Calu3 (cell line): ENCODE results near the gene NCKAP5L. TPM values are rescaled to one million over a fixed set of nuclear protein-coding genes. Genes with fewer than 3 reads are reported as not detected.

ENCODE experiments used
- BruUV-seq: library from RNA; stranded (reverse); fragments of 400-500 nt; replicated peaks from 2 replicates; lab custom pipeline; 2021; lab: Mats Ljungman, UMichigan
- CTCF ChIA-PET: fragments of 300-600 bp; sonication (Branson Sonifier 250); formaldehyde crosslinking; loops from one replicate; lab custom pipeline; 2022; ENCODE audit warnings: antibody characterized with exemption; lab: Charles Lee
- DNase-seq: peaks from one replicate; pipeline ENCODE4 v3.0.0; 2022
- H3K27ac Mint-ChIP-seq: one replicate; pipeline ENCODE4 v1.8.0; 2022; ENCODE audit warnings: mixed read lengths; ENCODE audit not compliant: unreplicated experiment
- H3K27me3 Mint-ChIP-seq: one replicate; pipeline ENCODE4 v1.8.0; 2022; ENCODE audit warnings: mixed read lengths; ENCODE audit not compliant: unreplicated experiment
- H3K36me3 Mint-ChIP-seq: one replicate; pipeline ENCODE4 v1.8.0; 2022; ENCODE audit warnings: mild to moderate bottlenecking, moderate library complexity, mixed read lengths; ENCODE audit not compliant: insufficient read depth, unreplicated experiment
- H3K4me1 Mint-ChIP-seq: one replicate; pipeline ENCODE4 v1.8.0; 2022; ENCODE audit warnings: mild to moderate bottlenecking, low read depth, mixed read lengths; ENCODE audit not compliant: unreplicated experiment
- H3K4me3 Mint-ChIP-seq: one replicate; pipeline ENCODE4 v1.8.0; 2022; ENCODE audit warnings: mild to moderate bottlenecking, low read depth, moderate library complexity, mixed read lengths; ENCODE audit not compliant: unreplicated experiment
- H3K9me3 Mint-ChIP-seq: one replicate; pipeline ENCODE4 v1.8.0; 2022; ENCODE audit warnings: low read depth, mixed read lengths; ENCODE audit not compliant: unreplicated experiment
- CTCF ChIP-seq: fragments of 200-600 bp; IDR thresholded peaks from one replicate; pipeline ENCODE4 v1.8.0; 2022; ENCODE audit warnings: antibody characterized with exemption; ENCODE audit not compliant: unreplicated experiment
- intact Hi-C: fragments of 100-400 bp; cut with micrococcal nuclease; formaldehyde crosslinking; loops from one replicate; pipeline ENCODE4 v1.10.0; 2022; ENCODE audit not compliant: unreplicated experiment
- total RNA-seq: library from RNA; stranded (reverse); gene quantifications from 2 replicates; pipeline ENCODE4 v1.2.3, GENCODE V29; 2022

NCKAP5L gene
- total RNA-seq, 1 experiment from 2014 or later, result 10.0 TPM

GRCh38 chr12:49854976-49855375, 26.8 kb upstream of the NCKAP5L start:
- intact Hi-C loops, result no loop called here
- TF ChIP-seq CTCF, result no peak
- Mint-ChIP-seq H3K27ac (peak overlapping the region; percentile 34), H3K4me1 (peaks cover 8% of the 10 kb centered on the region), H3K36me3 (no peaks in the 10 kb centered on the region), H3K9me3 (no peaks in the 10 kb centered on the region), H3K27me3 (peaks cover 13% of the 10 kb centered on the region), H3K4me3 (no peak overlapping the region)
- BruUV-seq, result no TSS peak
- CTCF ChIA-PET, result interaction anchor here (1.1 kb wide), 1 partner anchor 112 kb away, joined by 3 read pairs; no protein-coding TSS in a partner anchor
- peak; percentile 44 for DNase-seq

DNA sequence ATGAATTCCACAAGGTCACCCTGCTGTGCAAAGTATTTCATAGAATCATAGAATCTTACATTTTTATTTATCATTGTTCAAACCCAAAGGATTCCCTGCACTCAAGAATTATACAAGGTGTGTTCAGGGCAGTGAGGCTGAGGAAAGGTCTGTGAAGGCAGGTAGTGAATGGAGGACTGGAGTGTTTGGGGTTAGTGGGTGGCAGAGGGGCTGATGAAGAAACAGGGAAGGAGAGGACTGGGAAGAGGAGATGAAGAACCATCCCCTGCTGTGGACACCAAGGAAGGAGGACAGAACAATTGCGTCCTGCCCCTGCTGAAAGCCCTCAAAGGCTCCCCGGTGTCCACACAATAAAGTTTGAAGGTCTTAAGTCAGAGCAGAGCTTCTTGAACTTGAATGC, 25.5 kb upstream of the NCKAP5L start:
- no peaks in the 10 kb centered on the region for H3K36me3 Mint-ChIP-seq
- BruUV-seq, result no TSS peak

GRCh38 chr12:49847161-49847560, 18.9 kb upstream of the NCKAP5L start:
- DNase-seq, result no peak
- no peak for TF ChIP-seq CTCF
- Mint-ChIP-seq H3K4me1 (peaks cover 11% of the 10 kb centered on the region), H3K27me3 (peaks cover 19% of the 10 kb centered on the region), H3K36me3 (peaks cover 11% of the 10 kb centered on the region), H3K9me3 (no peaks in the 10 kb centered on the region), H3K4me3 (no peak overlapping the region), H3K27ac (no peak overlapping the region)
- CTCF ChIA-PET, result interaction anchor here (0.6 kb wide), 1 partner anchor 162 kb away, joined by 3 read pairs; no protein-coding TSS in a partner anchor
- BruUV-seq, result no TSS peak
- intact Hi-C loops, result no loop called here

More for the DNA sequence above, 25.5 kb upstream of the NCKAP5L start:
- intact Hi-C loops, result no loop called here
- TF ChIP-seq CTCF, result no peak
- Mint-ChIP-seq H3K27me3 (peaks cover 18% of the 10 kb centered on the region), H3K4me1 (peaks cover 8% of the 10 kb centered on the region), H3K9me3 (no peaks in the 10 kb centered on the region), H3K4me3 (no peak overlapping the region), H3K27ac (no peak overlapping the region)
- no peak for DNase-seq
- CTCF ChIA-PET, result no interaction called here

DNA sequence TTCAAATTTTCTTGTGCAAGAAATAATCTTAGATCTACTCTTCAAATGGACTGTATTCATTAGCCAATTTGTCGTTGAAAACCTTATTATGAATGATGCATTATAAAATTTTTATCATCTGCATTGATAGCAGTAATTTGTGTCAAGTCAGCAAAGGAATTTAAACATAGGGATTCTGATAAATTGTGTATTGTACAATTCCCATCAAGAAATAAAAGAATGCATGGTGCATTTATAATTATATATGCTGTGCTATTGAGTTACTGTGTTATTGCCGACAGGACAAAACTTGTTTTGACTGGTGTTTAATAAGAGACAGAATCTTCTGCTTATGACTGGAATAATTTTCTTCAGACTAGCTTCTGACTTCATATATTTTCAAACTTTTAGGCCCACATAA, 17.8 kb upstream of the NCKAP5L start:
- Mint-ChIP-seq H3K4me1 (peaks cover 22% of the 10 kb centered on the region), H3K27ac (no peak overlapping the region), H3K4me3 (no peak overlapping the region), H3K36me3 (peaks cover 18% of the 10 kb centered on the region), H3K27me3 (peaks cover 12% of the 10 kb centered on the region), H3K9me3 (no peaks in the 10 kb centered on the region)
- BruUV-seq, result no TSS peak
- intact Hi-C loops, result no loop called here
- DNase-seq, result no peak
- CTCF ChIA-PET, result no interaction called here
- no peak for TF ChIP-seq CTCF
